Measurements from ENCODE around the gene MARCHF6. TPM values are rescaled to one million over a fixed set of nuclear protein-coding genes. Genes with fewer than 3 reads are reported as not detected.
A peak's percentile ranks its signal among the peaks of the same experiment; 100 is the strongest.

MARCHF6 gene
- total and polyA plus RNA-seq, 9 of the 15 experiments (the other 6 are each of a cell fraction or from before 2014, with no cell fraction given) = 74.1 to 456 (median 116) TPM

DNA sequence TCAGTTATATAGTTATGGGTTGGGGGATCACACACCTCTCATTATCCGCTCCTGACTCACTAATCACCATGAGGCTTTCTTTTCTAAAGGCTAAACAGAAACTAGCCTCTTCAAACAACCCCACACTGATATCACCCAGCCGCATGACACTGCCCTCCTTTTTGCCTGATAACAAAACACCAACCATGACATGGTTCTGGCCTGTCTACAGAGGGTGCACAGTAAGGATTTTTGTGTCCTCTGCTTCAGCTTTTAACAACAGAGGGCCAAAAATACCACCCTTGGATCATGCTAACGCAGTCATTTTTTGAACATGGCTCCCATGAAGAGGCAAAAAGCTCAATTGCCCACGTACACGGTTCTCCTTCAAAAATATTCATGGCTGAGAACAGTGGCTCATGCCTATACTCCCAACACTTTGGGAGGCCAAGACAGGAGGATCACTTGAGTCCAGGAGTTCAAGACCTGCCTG, 49.8 kb upstream of the MARCHF6 start (continued):
- TF ChIP-seq SIX5 (IDR thresholded peaks at IDR 0.05; ENCODE audit: borderline replicate concordance in 1 of 2, insufficient read depth in 1 of 2, low read depth in 1 of 2, low read length in 2 of 2) = no peak
- no peak for TF ChIP-seq ZNF232 (CRISPR knock-in tag; IDR thresholded peaks at IDR 0.05)
- TF ChIP-seq THRAP3 (IDR thresholded peaks at IDR 0.05; ENCODE audit: borderline replicate concordance) = no peak
- TF ChIP-seq, protein P1, sequence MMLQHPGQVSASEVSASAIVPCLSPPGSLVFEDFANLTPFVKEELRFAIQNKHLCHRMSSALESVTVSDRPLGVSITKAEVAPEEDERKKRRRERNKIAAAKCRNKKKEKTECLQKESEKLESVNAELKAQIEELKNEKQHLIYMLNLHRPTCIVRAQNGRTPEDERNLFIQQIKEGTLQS (IDR thresholded peaks at IDR 0.05) = peak; percentile 63
- TF ChIP-seq, protein P1 (CRISPR knock-in tag; conservative IDR thresholded peaks at IDR 0.05) = no peak
- no peak for TF ChIP-seq KDM4B (IDR thresholded peaks at IDR 0.05; ENCODE audit: borderline replicate concordance in 2 of 2, low read depth in 1 of 2)
- TF ChIP-seq, protein P2, sequence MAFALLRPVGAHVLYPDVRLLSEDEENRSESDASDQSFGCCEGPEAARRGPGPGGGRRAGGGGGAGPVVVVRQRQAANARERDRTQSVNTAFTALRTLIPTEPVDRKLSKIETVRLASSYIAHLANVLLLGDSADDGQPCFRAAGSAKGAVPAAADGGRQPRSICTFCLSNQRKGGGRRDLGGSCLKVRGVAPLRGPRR (CRISPR knock-in tag; IDR thresholded peaks at IDR 0.05) = peak; percentile 93
- no peak for TF ChIP-seq SMC3 (conservative IDR thresholded peaks at IDR 0.05; ENCODE audit: insufficient read depth, low read depth, low read length)
- no peak; the same call in 1 of the 2 replicates for TF ChIP-seq RAD51 (IDR thresholded peaks at IDR 0.05; ENCODE audit: borderline replicate concordance, low read depth)
- TF ChIP-seq POLR2H (tag; IDR thresholded peaks at IDR 0.05; ENCODE audit: low read depth) = no peak
- TF ChIP-seq, protein P3, sequence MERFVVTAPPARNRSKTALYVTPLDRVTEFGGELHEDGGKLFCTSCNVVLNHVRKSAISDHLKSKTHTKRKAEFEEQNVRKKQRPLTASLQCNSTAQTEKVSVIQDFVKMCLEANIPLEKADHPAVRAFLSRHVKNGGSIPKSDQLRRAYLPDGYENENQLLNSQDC (CRISPR knock-in tag; IDR thresholded peaks at IDR 0.05) = no peak
- no peak; the same call in none of the 2 replicates for TF ChIP-seq NFRKB (IDR thresholded peaks at IDR 0.05; ENCODE audit: low read depth)
- TF ChIP-seq HMG20A (CRISPR knock-in tag; conservative IDR thresholded peaks at IDR 0.05) = 0 out of 2 replicates have a peak, but pooled peaks have one; percentile 67
- no peak for TF ChIP-seq MCM2 (IDR thresholded peaks at IDR 0.05; ENCODE audit: low read depth)
- no peak for TF ChIP-seq ZBTB1 (CRISPR knock-in tag; IDR thresholded peaks at IDR 0.05; ENCODE audit: borderline replicate concordance, low read depth)
- peak; percentile 85 for TF ChIP-seq ZNF354B (CRISPR knock-in tag; IDR thresholded peaks at IDR 0.05)
- TF ChIP-seq CBFA2T2 (conservative IDR thresholded peaks at IDR 0.05) = peak; percentile 64
- no peak; the same call in 1 of the 2 replicates for TF ChIP-seq STAT5A (IDR thresholded peaks at IDR 0.05; ENCODE audit: borderline replicate concordance, low read length)
- TF ChIP-seq ZNF184 (CRISPR knock-in tag; IDR thresholded peaks at IDR 0.05) = no peak
- no peak; the same call in 1 of the 2 replicates for TF ChIP-seq GATAD2B (IDR thresholded peaks at IDR 0.05; ENCODE audit: borderline replicate concordance)
- TF ChIP-seq HNRNPH1 (optimal IDR thresholded peaks at IDR 0.05; ENCODE audit: low read depth, low read length) = no peak
- no peak for TF ChIP-seq SREBF1 (IDR thresholded peaks at IDR 0.05; ENCODE audit: borderline replicate concordance, low read depth, low read length)
- no peak for TF ChIP-seq HMGN3 (IDR thresholded peaks at IDR 0.05; ENCODE audit: borderline replicate concordance, extremely low read depth, insufficient read length, low read depth, low read length)
- TF ChIP-seq CCAR2 (IDR thresholded peaks at IDR 0.05; ENCODE audit: low read depth, low read length) = no peak
- no peak for TF ChIP-seq XRCC4 (IDR thresholded peaks at IDR 0.05; ENCODE audit: extremely low read depth, insufficient read depth, insufficient read length)
- TF ChIP-seq SMARCE1 (IDR thresholded peaks at IDR 0.05) = peak; percentile 77
- TF ChIP-seq, protein P4, sequence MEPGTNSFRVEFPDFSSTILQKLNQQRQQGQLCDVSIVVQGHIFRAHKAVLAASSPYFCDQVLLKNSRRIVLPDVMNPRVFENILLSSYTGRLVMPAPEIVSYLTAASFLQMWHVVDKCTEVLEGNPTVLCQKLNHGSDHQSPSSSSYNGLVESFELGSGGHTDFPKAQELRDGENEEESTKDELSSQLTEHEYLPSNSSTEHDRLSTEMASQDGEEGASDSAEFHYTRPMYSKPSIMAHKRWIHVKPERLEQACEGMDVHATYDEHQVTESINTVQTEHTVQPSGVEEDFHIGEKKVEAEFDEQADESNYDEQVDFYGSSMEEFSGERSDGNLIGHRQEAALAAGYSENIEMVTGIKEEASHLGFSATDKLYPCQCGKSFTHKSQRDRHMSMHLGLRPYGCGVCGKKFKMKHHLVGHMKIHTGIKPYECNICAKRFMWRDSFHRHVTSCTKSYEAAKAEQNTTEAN (CRISPR knock-in tag; IDR thresholded peaks at IDR 0.05) = no peak
- no peak for TF ChIP-seq HLTF (IDR thresholded peaks at IDR 0.05)
- no peak for TF ChIP-seq HDAC6 (IDR thresholded peaks at IDR 0.05; ENCODE audit: low read depth, low read length)
